ENCODE measurements around the gene TJP1.

GRCh38 chr15:29825227-29825626, 3.0 kb upstream of the TJP1 start:
- TF ChIP-seq CTCF (IDR thresholded peaks at IDR 0.05; ENCODE audit: control extremely low read depth in 1 of 3, insufficient read depth in 1 of 3, low read depth in 1 of 3, low read length in 3 of 3) (no peak), ATF2 (IDR thresholded peaks at IDR 0.05; ENCODE audit: low read length) (no peak), MAX (IDR thresholded peaks at IDR 0.05) (no peak), EZH2 (IDR thresholded peaks at IDR 0.05; ENCODE audit: low read depth, low read length, severe bottlenecking) (no peak)
